Ammon's horn (tissue), 1 donor: ENCODE results near the gene ADAMTS4.

ENCODE experiments used
- DNase-seq: peaks from one replicate; pipeline ENCODE4 v3.0.0-alpha.2; 2016; ENCODE audit warnings: low spot score

The ADAMTS4 gene

GRCh38 chr1:161219078-161219892 is 20.4 kb upstream of the ADAMTS4 start:
- DNase-seq = no peak

- DNase-seq = no peak
These were observed 19.6 kb upstream of the ADAMTS4 start for GRCh38 chr1:161218301-161219077.

GRCh38 chr1:161217831-161218230 is 19.0 kb upstream of the ADAMTS4 start:
- no peak for DNase-seq

- DNase-seq = peak; percentile 66
These were observed 18.3 kb upstream of the ADAMTS4 start for GRCh38 chr1:161216945-161217712.

GRCh38 chr1:161215076-161215475 is 16.2 kb upstream of the ADAMTS4 start, which contains the start of gene FCER1G:
Gene FCER1G, plus strand, starts transcription at chr1:161215295. Its CDS starts 27 bp downstream, at chr1:161215322.
- DNase-seq = peak; percentile 72

GRCh38 chr1:161214369-161214768 is 15.5 kb upstream of the ADAMTS4 start:
- DNase-seq = peak; percentile 39

- DNase-seq = peak; percentile 83
These were observed 11.0 kb upstream of the ADAMTS4 start for GRCh38 chr1:161209790-161210409.

GRCh38 chr1:161207173-161207572 is 8.3 kb upstream of the ADAMTS4 start:
- DNase-seq = no peak

- DNase-seq = no peak
These were observed 7.7 kb upstream of the ADAMTS4 start for GRCh38 chr1:161206411-161207140.

- DNase-seq = peak; percentile 99
These were observed 3.2 kb upstream of the ADAMTS4 start, which contains the start of gene NDUFS2 for GRCh38 chr1:161201836-161202712. Gene NDUFS2, plus strand, starts transcription at chr1:161202367. Its CDS starts 19 bp downstream, at chr1:161202386.

GRCh38 chr1:161200992-161201835 is 2.4 kb upstream of the ADAMTS4 start:
- DNase-seq = peak; percentile 63

GRCh38 chr1:161200421-161200991 is 1.7 kb upstream of the ADAMTS4 start:
- DNase-seq = peak; percentile 92

GRCh38 chr1:161199506-161200139 is 769 bp upstream of the ADAMTS4 start:
- no peak for DNase-seq

GRCh38 chr1:161198194-161198896 is 509 bp downstream of the ADAMTS4 start:
- DNase-seq = peak; percentile 67

- no peak for DNase-seq
These were observed 1.2 kb downstream of the ADAMTS4 start for GRCh38 chr1:161197560-161198193.

GRCh38 chr1:161196521-161197451 is 2.1 kb downstream of the ADAMTS4 start:
- peak; percentile 65 for DNase-seq
